HepG2 (cell line): ENCODE measurements around the gene ZNHIT1. TPM values are rescaled to one million over a fixed set of nuclear protein-coding genes. Genes with fewer than 3 reads are reported as not detected.

Experiments
- ATF7-NPFF ChIP-seq: sonication (generic); formaldehyde crosslinking; IDR thresholded peaks from 2 replicates; pipeline ENCODE4 v1.8.1; 2023; ENCODE audit warnings: mild to moderate bottlenecking, low read depth, missing genetic modification reagents, moderate library complexity
- BRCA1 ChIP-seq: sonication (generic); formaldehyde crosslinking; IDR thresholded peaks from 2 replicates; pipeline ENCODE4 v1.4.0; 2020; ENCODE audit warnings: missing genetic modification reagents
- EP300 ChIP-seq, 3 experiments: sonication (generic) in 1 of 3; formaldehyde crosslinking in 1 of 3; IDR thresholded peaks; 2 replicates each; pipeline versions ENCODE4 v1.5.1 to v1.6.1; 2011 to 2020; ENCODE audit warnings: low read depth in 2 of 3, low read length in 2 of 3, borderline replicate concordance in 1 of 3, improper control_type of control experiment in 1 of 3, mild to moderate bottlenecking in 1 of 3, missing genetic modification reagents in 1 of 3, moderate library complexity in 1 of 3
- GTF2F1 ChIP-seq: fragments of 150-350 bp; IDR thresholded peaks from 2 replicates; pipeline ENCODE4 v1.6.1; 2014; ENCODE audit warnings: low read length
- JUN ChIP-seq: sonication (generic); formaldehyde crosslinking; IDR thresholded peaks from 2 replicates; pipeline ENCODE4 v1.4.0; 2020; ENCODE audit warnings: mild to moderate bottlenecking, missing genetic modification reagents
- MAZ ChIP-seq, 2 experiments: sonication (generic) in 1 of 2; formaldehyde crosslinking in 1 of 2; IDR thresholded peaks; 2 replicates each; pipeline versions ENCODE4 v1.5.0 to v1.6.1; 2012 to 2020; ENCODE audit warnings: low read depth in 2 of 2, mild to moderate bottlenecking in 2 of 2, borderline replicate concordance in 1 of 2, improper control_type of control experiment in 1 of 2, low read length in 1 of 2, missing genetic modification reagents in 1 of 2, moderate library complexity in 1 of 2
- RAD21 ChIP-seq: fragments of 450-650 bp; formaldehyde crosslinking; IDR thresholded peaks from 2 replicates; pipeline ENCODE4 v1.5.0; 2020; ENCODE audit warnings: mild to moderate bottlenecking
- REL ChIP-seq: sonication (generic); formaldehyde crosslinking; conservative IDR thresholded peaks from 2 replicates; pipeline ENCODE4 v1.8.0; 2022; ENCODE audit warnings: mild to moderate bottlenecking, missing genetic modification reagents, moderate library complexity
- SATB2 ChIP-seq: sonication (generic); formaldehyde crosslinking; IDR thresholded peaks from 2 replicates; pipeline ENCODE4 v1.5.0; 2020; ENCODE audit warnings: missing genetic modification reagents
- TAF1 ChIP-seq: sonication (generic); formaldehyde crosslinking; IDR thresholded peaks from 2 replicates; pipeline ENCODE4 v1.4.0; 2020; ENCODE audit warnings: missing genetic modification reagents
- TBX2 ChIP-seq: sonication (generic); formaldehyde crosslinking; IDR thresholded peaks from 2 replicates; pipeline ENCODE4 v1.5.0; 2020; ENCODE audit warnings: missing genetic modification reagents, mild to moderate bottlenecking, borderline replicate concordance
- ZBTB7B ChIP-seq: sonication (generic); formaldehyde crosslinking; IDR thresholded peaks from 2 replicates; pipeline ENCODE4 v1.4.0; 2020; ENCODE audit warnings: missing genetic modification reagents
- ZFX ChIP-seq: sonication (generic); formaldehyde crosslinking; IDR thresholded peaks from 2 replicates; pipeline ENCODE4 v1.4.0; 2020; ENCODE audit warnings: mild to moderate bottlenecking, low read depth, missing genetic modification reagents, moderate library complexity
- ZNF136 ChIP-seq: sonication (generic); formaldehyde crosslinking; IDR thresholded peaks from 2 replicates; pipeline ENCODE4 v1.8.1; 2022; ENCODE audit warnings: low read depth, mild to moderate bottlenecking, moderate library complexity, missing genetic modification reagents
- ZNF160 ChIP-seq: sonication (generic); formaldehyde crosslinking; IDR thresholded peaks from 2 replicates; pipeline ENCODE4 v1.8.0; 2022; ENCODE audit warnings: mild to moderate bottlenecking, inconsistent platforms, missing genetic modification reagents
- ZNF709 ChIP-seq: sonication (generic); formaldehyde crosslinking; IDR thresholded peaks from 2 replicates; pipeline ENCODE4 v1.5.0; 2020; ENCODE audit warnings: mild to moderate bottlenecking, missing genetic modification reagents
- ZNF768 ChIP-seq: sonication (generic); formaldehyde crosslinking; IDR thresholded peaks from 2 replicates; pipeline ENCODE4 v1.4.0; 2020; ENCODE audit warnings: missing genetic modification reagents
- ZNF792 ChIP-seq: IDR thresholded peaks from 2 replicates; pipeline ENCODE4 v1.6.1; 2016
- polyA plus RNA-seq, 8 experiments: library from polyadenylated mRNA; depleted of rRNA in 3 of 8; stranded (reverse) in 7 of 8; unstranded in 1 of 8; fragments of >200 nt; fragmentation: Illumina TruSeq in 4 of 8; extraction: Trizol in 4 of 8; gene quantifications; 2 replicates each; pipeline versions ENCODE4 v1.2.1 to v1.2.3, GENCODE V29; 2011 to 2016; ENCODE audit warnings: low read depth in 4 of 8, missing spikeins in 1 of 8, mixed read lengths in 1 of 8; ENCODE audit not compliant: insufficient read depth in 1 of 8
- total RNA-seq, 5 experiments: library from RNA; depleted of rRNA; stranded (reverse); fragments of >200 nt; fragmentation: Illumina TruSeq; extraction: Trizol; gene quantifications; 2 replicates each; pipeline ENCODE4 v1.2.3, GENCODE V29; 2016; ENCODE audit warnings: low read depth in 1 of 5
- TF ChIP-seq, protein P1 (sequence below): sonication (generic); formaldehyde crosslinking; IDR thresholded peaks from 2 replicates; pipeline ENCODE4 v1.9.0; 2022; ENCODE audit warnings: missing genetic modification reagents, mild to moderate bottlenecking, borderline replicate concordance
- TF ChIP-seq, protein P2 (sequence below), 2 experiments: sonication (generic) in 1 of 2; formaldehyde crosslinking in 1 of 2; IDR thresholded peaks; 2 replicates each; pipeline versions ENCODE4 v1.4.0 to v1.6.1; 2018 to 2020; ENCODE audit warnings: missing genetic modification reagents in 2 of 2, borderline replicate concordance in 1 of 2, low read depth in 1 of 2, mild to moderate bottlenecking in 1 of 2, missing biosample characterization in 1 of 2
- TF ChIP-seq, protein P3 (sequence below): sonication (generic); formaldehyde crosslinking; IDR thresholded peaks from 2 replicates; pipeline ENCODE4 v1.5.1; 2020; ENCODE audit warnings: missing genetic modification reagents, mild to moderate bottlenecking, borderline replicate concordance

The ZNHIT1 gene
- total and polyA plus RNA-seq, 2 of the 13 experiments (the other 11 are each of a cell fraction or from before 2014, with no cell fraction given), result 32.5 to 64.5 TPM

DNA sequence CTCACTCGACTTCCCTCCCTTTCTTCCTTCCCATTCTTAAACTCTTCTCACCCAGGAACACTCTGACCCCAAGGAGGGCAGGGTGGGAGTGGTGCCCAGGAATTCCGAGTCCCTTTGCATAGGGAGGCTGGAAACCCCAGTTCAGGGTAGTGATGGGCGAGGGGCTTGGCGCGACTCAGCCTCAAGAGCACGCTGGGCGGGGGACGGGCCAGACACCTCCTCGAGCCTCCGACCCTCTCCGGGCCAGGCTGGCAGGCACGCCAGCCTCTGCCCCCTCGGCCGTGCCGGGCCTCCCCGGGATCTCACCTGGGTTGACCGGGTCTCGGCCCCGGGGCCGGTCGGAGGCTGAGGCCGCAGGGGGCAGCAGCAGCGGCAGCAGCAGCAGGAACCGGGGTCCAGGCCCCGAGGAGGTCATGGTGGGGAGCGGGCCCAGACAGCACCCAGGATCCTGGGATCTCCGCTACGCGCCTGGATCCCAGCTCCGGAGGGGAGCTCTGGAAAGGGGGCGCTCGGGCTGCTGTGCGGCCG is 1.0 kb upstream of the ZNHIT1 start (continued):
- TF ChIP-seq, protein P1, sequence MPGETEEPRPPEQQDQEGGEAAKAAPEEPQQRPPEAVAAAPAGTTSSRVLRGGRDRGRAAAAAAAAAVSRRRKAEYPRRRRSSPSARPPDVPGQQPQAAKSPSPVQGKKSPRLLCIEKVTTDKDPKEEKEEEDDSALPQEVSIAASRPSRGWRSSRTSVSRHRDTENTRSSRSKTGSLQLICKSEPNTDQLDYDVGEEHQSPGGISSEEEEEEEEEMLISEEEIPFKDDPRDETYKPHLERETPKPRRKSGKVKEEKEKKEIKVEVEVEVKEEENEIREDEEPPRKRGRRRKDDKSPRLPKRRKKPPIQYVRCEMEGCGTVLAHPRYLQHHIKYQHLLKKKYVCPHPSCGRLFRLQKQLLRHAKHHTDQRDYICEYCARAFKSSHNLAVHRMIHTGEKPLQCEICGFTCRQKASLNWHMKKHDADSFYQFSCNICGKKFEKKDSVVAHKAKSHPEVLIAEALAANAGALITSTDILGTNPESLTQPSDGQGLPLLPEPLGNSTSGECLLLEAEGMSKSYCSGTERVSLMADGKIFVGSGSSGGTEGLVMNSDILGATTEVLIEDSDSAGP (CRISPR knock-in tag), result peak; percentile 45; the same call in 1 of the 2 replicates
- TF ChIP-seq ZNF792 (CRISPR knock-in tag) (0 out of 2 replicates have a peak, but pooled peaks have one; percentile 25), ATF7-NPFF (CRISPR knock-in tag) (0 out of 2 replicates have a peak, but pooled peaks have one; percentile 43), ZNF709 (CRISPR knock-in tag) (peak; percentile 64; the same call in 1 of the 2 replicates), SATB2 (CRISPR knock-in tag) (no peak), TAF1 (CRISPR knock-in tag) (no peak), ZBTB7B (CRISPR knock-in tag) (no peak), ZNF160 (peak; percentile 13; the same call in 1 of the 2 replicates), RAD21 (CRISPR knock-in tag) (no peak), EP300 (IDR thresholded peaks at IDR 0.05; ENCODE audit: low read depth in 2 of 2, low read length in 2 of 2) (0 out of 4 replicates have a peak, but pooled peaks of 1 of the 2 experiments have one; percentile 12), EP300 (CRISPR knock-in tag; IDR thresholded peaks at IDR 0.05; ENCODE audit: borderline replicate concordance) (no peak; the same call in 1 of the 2 replicates), BRCA1 (CRISPR knock-in tag) (no peak), ZNF768 (0 out of 2 replicates have a peak, but pooled peaks have one; percentile 23), GTF2F1 (no peak), TBX2 (CRISPR knock-in tag) (0 out of 2 replicates have a peak, but pooled peaks have one; percentile 6), ZNF136 (CRISPR knock-in tag) (no peak), MAZ (IDR thresholded peaks at IDR 0.05; ENCODE audit: borderline replicate concordance, low read depth, low read length) (0 out of 2 replicates have a peak, but pooled peaks have one; percentile 5), MAZ (CRISPR knock-in tag; IDR thresholded peaks at IDR 0.05; ENCODE audit: low read depth) (no peak), ZFX (CRISPR knock-in tag) (0 out of 2 replicates have a peak, but pooled peaks have one; percentile 11), JUN (0 out of 2 replicates have a peak, but pooled peaks have one; percentile 17), REL (CRISPR knock-in tag) (0 out of 2 replicates have a peak, but pooled peaks have one; percentile 39)
- TF ChIP-seq, protein P2, sequence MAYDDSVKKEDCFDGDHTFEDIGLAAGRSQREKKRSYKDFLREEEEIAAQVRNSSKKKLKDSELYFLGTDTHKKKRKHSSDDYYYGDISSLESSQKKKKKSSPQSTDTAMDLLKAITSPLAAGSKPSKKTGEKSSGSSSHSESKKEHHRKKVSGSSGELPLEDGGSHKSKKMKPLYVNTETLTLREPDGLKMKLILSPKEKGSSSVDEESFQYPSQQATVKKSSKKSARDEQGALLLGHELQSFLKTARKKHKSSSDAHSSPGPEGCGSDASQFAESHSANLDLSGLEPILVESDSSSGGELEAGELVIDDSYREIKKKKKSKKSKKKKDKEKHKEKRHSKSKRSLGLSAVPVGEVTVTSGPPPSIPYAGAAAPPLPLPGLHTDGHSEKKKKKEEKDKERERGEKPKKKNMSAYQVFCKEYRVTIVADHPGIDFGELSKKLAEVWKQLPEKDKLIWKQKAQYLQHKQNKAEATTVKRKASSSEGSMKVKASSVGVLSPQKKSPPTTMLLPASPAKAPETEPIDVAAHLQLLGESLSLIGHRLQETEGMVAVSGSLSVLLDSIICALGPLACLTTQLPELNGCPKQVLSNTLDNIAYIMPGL (CRISPR knock-in tag; IDR thresholded peaks at IDR 0.05; ENCODE audit: borderline replicate concordance in 1 of 2, low read depth in 1 of 2), result peak in 1 of 2 experiments; percentile 63; a peak in 1 of 4 replicates
- TF ChIP-seq, protein P3, sequence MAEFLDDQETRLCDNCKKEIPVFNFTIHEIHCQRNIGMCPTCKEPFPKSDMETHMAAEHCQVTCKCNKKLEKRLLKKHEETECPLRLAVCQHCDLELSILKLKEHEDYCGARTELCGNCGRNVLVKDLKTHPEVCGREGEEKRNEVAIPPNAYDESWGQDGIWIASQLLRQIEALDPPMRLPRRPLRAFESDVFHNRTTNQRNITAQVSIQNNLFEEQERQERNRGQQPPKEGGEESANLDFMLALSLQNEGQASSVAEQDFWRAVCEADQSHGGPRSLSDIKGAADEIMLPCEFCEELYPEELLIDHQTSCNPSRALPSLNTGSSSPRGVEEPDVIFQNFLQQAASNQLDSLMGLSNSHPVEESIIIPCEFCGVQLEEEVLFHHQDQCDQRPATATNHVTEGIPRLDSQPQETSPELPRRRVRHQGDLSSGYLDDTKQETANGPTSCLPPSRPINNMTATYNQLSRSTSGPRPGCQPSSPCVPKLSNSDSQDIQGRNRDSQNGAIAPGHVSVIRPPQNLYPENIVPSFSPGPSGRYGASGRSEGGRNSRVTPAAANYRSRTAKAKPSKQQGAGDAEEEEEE (CRISPR knock-in tag), result no peak
